ENCODE results near the gene CACNA1C. TPM values are rescaled to one million over a fixed set of nuclear protein-coding genes. Genes with fewer than 3 reads are reported as not detected.
A peak's percentile ranks its signal among the peaks of the same experiment; 100 is the strongest.

Gene CACNA1C
- total RNA-seq, 1 donor from 2014 or later, result 0.02 TPM

DNA sequence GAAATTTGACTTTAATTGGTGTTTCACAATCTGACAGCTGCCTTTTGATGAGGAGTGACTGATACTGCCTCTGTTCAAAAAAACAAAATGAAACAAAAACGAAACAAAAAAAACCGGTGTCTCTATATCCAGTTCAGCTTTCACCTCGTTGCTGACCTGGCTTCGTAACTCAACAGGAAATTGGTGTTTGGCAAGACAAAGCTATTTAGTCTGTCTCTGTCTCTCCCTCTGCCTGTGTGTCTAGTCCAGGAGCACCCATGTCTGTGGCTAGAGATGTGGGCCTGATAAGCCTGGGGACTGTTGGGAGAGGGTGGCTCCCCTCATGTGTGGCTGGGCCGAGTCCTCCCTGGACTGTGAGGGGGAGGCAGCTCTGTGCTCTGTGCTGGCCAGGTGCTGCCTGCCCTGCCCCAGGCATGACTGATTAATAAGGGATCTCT lies 11.3 kb downstream of the CACNA1C start:
- no peak for ATAC-seq (ENCODE audit: low read depth)
- H3K4me1 Mint-ChIP-seq, result peaks cover 8% of the 10 kb centered on the region
- peaks cover under 1% of the 10 kb centered on the region for H3K9me3 Mint-ChIP-seq
- ChIA-PET POLR2A (no interaction called here), CTCF (no interaction called here)
- intact Hi-C loops (cut with micrococcal nuclease), result no loop called here
- H3K27ac Mint-ChIP-seq, result no peak overlapping the region
- H3K27me3 Mint-ChIP-seq, result peaks cover 35% of the 10 kb centered on the region
- no peak for DNase-seq
- H3K36me3 Mint-ChIP-seq (ENCODE audit: low read depth), result no peaks in the 10 kb centered on the region
- TF ChIP-seq, protein P1, sequence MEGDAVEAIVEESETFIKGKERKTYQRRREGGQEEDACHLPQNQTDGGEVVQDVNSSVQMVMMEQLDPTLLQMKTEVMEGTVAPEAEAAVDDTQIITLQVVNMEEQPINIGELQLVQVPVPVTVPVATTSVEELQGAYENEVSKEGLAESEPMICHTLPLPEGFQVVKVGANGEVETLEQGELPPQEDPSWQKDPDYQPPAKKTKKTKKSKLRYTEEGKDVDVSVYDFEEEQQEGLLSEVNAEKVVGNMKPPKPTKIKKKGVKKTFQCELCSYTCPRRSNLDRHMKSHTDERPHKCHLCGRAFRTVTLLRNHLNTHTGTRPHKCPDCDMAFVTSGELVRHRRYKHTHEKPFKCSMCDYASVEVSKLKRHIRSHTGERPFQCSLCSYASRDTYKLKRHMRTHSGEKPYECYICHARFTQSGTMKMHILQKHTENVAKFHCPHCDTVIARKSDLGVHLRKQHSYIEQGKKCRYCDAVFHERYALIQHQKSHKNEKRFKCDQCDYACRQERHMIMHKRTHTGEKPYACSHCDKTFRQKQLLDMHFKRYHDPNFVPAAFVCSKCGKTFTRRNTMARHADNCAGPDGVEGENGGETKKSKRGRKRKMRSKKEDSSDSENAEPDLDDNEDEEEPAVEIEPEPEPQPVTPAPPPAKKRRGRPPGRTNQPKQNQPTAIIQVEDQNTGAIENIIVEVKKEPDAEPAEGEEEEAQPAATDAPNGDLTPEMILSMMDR (IDR thresholded peaks at IDR 0.05), result no peak
- H3K4me3 Mint-ChIP-seq, result peak overlapping the region; percentile 6

DNA sequence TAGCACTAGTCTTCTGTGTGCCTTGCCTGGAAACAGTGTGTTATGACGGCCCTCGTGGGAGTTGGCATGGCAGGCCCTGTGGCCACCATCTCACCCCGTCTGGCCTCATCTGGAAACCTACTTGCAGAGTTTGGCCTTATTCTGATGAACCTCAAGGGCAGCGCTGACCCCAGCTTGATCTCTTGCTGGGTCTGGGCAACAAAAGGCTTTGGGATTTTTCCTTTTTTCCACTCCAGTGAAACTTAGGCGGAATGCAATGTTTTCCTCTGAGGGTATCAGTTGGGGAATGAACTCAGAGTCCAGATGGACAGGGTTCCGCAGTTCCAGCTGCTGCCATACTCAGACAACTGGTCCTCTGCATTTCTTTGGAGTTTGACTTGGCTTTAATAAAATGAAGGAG lies 15.9 kb downstream of the CACNA1C start:
- POLR2A ChIA-PET, result no interaction called here
- peaks cover 15% of the 10 kb centered on the region for H3K9me3 Mint-ChIP-seq
- peaks cover 8% of the 10 kb centered on the region for H3K4me1 Mint-ChIP-seq
- TF ChIP-seq, protein P1 (IDR thresholded peaks at IDR 0.05), result no peak
- peaks cover 4% of the 10 kb centered on the region for H3K36me3 Mint-ChIP-seq (ENCODE audit: low read depth)
- no peak overlapping the region for H3K4me3 Mint-ChIP-seq
- intact Hi-C loops (cut with micrococcal nuclease), result no loop called here
- peaks cover 23% of the 10 kb centered on the region for H3K27me3 Mint-ChIP-seq
- no peak for DNase-seq
- no peak overlapping the region for H3K27ac Mint-ChIP-seq
- ATAC-seq (ENCODE audit: low read depth), result no peak
- CTCF ChIA-PET, result no interaction called here

DNA sequence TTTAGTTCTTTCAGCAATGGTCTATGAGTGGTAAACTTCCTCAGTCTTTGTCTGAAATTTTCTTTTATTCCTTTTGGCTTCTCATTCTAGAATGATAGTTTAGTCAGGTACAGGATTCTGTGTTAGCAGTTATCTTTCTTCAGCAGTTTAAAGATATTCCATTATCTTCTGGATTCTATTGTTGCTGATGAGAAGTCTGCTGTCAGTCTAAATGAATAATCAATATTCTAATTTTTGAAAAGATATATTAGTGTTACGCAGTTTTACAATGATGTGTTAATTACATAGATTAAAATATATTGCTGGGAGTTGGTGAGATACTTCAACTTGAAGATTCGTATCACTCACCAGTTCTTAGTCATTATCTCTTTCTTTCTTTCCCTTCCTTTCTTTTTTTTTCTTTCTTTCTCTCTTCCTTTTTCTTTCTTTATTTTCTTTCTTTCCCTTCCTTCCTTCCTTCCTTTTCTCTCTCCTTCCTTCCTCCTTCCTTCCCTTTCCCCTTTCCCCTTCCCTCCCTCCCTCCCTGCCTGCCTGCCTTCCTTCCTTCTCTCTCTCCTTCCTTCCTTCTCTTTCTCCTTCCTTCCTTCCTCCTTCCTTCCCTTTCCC lies 17.8 kb downstream of the CACNA1C start:
- DNase-seq, result no peak
- Mint-ChIP-seq H3K4me1 (no peaks in the 10 kb centered on the region), H3K4me3 (no peak overlapping the region), H3K27ac (no peak overlapping the region), H3K9me3 (peaks cover 15% of the 10 kb centered on the region), H3K27me3 (peaks cover 19% of the 10 kb centered on the region), H3K36me3 (ENCODE audit: low read depth) (peaks cover 4% of the 10 kb centered on the region)
- POLR2A ChIA-PET, result no interaction called here
- no peak for ATAC-seq (ENCODE audit: low read depth)
- TF ChIP-seq, protein P1 (IDR thresholded peaks at IDR 0.05), result no peak
- intact Hi-C loops (cut with micrococcal nuclease), result no loop called here
- CTCF ChIA-PET, result no interaction called here

DNA sequence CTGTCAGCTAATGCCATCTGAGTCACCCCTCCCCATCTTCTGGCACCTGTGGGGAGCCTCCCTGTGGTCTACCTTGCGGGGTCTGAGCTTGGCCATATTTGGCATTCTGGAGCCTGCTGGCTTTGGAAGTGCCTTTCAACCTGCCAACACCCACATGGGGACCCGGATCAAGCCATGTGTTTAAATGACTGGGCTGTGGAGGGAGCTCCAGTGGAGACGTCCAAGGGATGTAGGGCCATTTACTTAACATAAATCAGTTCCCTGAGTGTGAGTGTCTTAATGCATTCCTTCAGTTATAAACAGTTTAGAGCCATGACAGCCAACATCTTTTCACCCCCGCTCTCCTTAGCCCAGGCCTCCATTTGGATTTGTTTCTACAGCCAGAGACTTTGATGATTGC lies 22.0 kb downstream of the CACNA1C start:
- no peaks in the 10 kb centered on the region for H3K4me1 Mint-ChIP-seq
- H3K27me3 Mint-ChIP-seq, result peaks cover 9% of the 10 kb centered on the region
- intact Hi-C loops (cut with micrococcal nuclease), result no loop called here
- H3K4me3 Mint-ChIP-seq, result no peak overlapping the region
- H3K27ac Mint-ChIP-seq, result no peak overlapping the region
- H3K9me3 Mint-ChIP-seq, result peaks cover 16% of the 10 kb centered on the region
- ChIA-PET POLR2A (no interaction called here), CTCF (no interaction called here)
- TF ChIP-seq, protein P1 (IDR thresholded peaks at IDR 0.05), result no peak
- peaks cover 4% of the 10 kb centered on the region for H3K36me3 Mint-ChIP-seq (ENCODE audit: low read depth)
- DNase-seq (no peak), ATAC-seq (ENCODE audit: low read depth) (no peak)

DNA sequence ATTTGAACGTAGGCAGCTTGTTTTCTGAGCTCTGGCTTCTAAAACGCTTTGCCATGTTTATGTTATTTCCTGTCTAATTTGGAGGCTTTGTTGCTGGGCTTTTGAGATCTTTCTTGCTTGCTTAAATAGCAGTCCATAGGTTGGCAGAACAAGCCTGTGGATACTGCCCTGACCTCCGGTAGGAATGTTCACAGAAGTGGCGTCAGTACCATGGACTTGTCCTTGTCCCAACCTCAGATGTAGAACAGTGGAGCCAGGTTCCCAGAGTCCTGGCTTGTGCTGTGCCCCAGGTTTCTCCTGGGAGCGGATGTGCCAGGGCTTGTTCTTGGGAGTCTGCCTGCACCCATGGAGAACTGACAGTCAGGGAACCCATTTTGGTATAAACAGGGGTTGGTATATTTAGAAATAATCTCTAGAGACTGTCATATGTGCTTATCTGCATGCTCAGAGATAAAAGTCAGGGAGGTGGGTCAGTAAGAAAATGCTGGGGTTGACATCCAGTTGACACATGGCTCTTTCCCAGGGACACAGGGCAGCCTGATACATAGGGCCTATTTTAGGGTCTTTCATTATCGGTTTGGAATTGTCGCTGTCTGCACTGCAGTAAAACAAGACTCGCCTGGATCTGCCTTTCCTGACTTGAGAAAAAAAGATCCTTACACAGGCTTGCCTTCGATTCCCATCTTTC lies 22.9 kb downstream of the CACNA1C start:
- CTCF ChIA-PET, result no interaction called here

More for the DNA sequence above, 22.9 kb downstream of the CACNA1C start:
- POLR2A ChIA-PET, result no interaction called here
- intact Hi-C loops (cut with micrococcal nuclease), result no loop called here
- DNase-seq, result no peak
- TF ChIP-seq, protein P1 (IDR thresholded peaks at IDR 0.05), result no peak
- no peak overlapping the region for H3K27ac Mint-ChIP-seq
- no peak overlapping the region for H3K4me3 Mint-ChIP-seq
- no peaks in the 10 kb centered on the region for H3K4me1 Mint-ChIP-seq
- H3K9me3 Mint-ChIP-seq, result peaks cover 14% of the 10 kb centered on the region
- H3K27me3 Mint-ChIP-seq, result peaks cover 9% of the 10 kb centered on the region
- H3K36me3 Mint-ChIP-seq (ENCODE audit: low read depth), result peaks cover 4% of the 10 kb centered on the region
- no peak for ATAC-seq (ENCODE audit: low read depth)

All from activated B cell treated with CpG ODN at 0.5 μM for 24 hours (primary cell).